ENCODE data around the gene ZBTB16. TPM values are rescaled to one million over a fixed set of nuclear protein-coding genes. Genes with fewer than 3 reads are reported as not detected.

The ZBTB16 gene
- total and polyA plus RNA-seq, 2 of the 13 experiments (the other 11 are each of a cell fraction or from before 2014, with no cell fraction given), result not detected

GRCh38 chr11:114051558-114051957 is 8.0 kb upstream of the ZBTB16 start (continued):
- no peak for TF ChIP-seq TIGD3 (CRISPR knock-in tag; IDR thresholded peaks at IDR 0.05; ENCODE audit: borderline replicate concordance)

- no peaks in the 10 kb centered on the region for H3K9me3 ChIP-seq (ENCODE audit: low read length)
- no peak for TF ChIP-seq GFI1 (CRISPR knock-in tag; IDR thresholded peaks at IDR 0.05; ENCODE audit: borderline replicate concordance)
- ATAC-seq (no peak), DNase-seq (ENCODE audit: low spot score) (no peak), FAIRE-seq (no peak)
- H3K4me2 ChIP-seq (ENCODE audit: low read depth, low read length), result no peak overlapping the region
- intact Hi-C loops (cut with micrococcal nuclease; ENCODE audit: unreplicated experiment) (no loop called here), in situ Hi-C loops (cut with HindIII; ENCODE audit: extremely low pct_ligation_motif_present, low pct_unique_long_range_greater_than_20kb) (no loop called here)
- H2AFZ ChIP-seq (ENCODE audit: low read length), result no peak overlapping the region
- H4K20me1 ChIP-seq (ENCODE audit: insufficient read depth, low read length), result no peaks in the 10 kb centered on the region
- no peaks in the 10 kb centered on the region for H3K79me2 ChIP-seq (ENCODE audit: insufficient read depth, low read length)
- no peak overlapping the region for H3K27ac ChIP-seq (ENCODE audit: extremely low read length, insufficient read depth, low read length)
- ChIA-PET POLR2A (no interaction called here), CTCF (ENCODE audit: low intra/inter-chr PET ratio, low total read pairs) (no interaction called here)
- H3K9ac ChIP-seq (ENCODE audit: insufficient read depth, low read depth, low read length), result no peak overlapping the region
- peaks cover 2 to 20% of the 10 kb centered on the region in 2 experiments; a peak in 2 of 5 replicates for H3K27me3 ChIP-seq (ENCODE audit: control insufficient read depth in 1 of 2, insufficient read depth in 2 of 2, low read length in 2 of 2)
- no peaks in the 10 kb centered on the region for H3K36me3 ChIP-seq (replicated peaks in 1 of 2; ENCODE audit: control insufficient read depth in 1 of 2, insufficient read depth in 2 of 2, low read length in 2 of 2)
- peaks cover 10% of the 10 kb centered on the region for H3K4me1 ChIP-seq (ENCODE audit: insufficient read depth, low read length)
- no peak overlapping the region for H3K4me3 ChIP-seq (replicated peaks in 1 of 3; ENCODE audit: insufficient read depth in 1 of 3, low read depth in 2 of 3, low read length in 3 of 3)
- 22% methylated on average over 4 of the region's 5 CpGs for WGBS (ENCODE audit: low lambda C conversion rate)
- BruUV-seq (replicated peaks), result no TSS peak
Measured at GRCh38 chr11:114052160-114052559, 7.4 kb upstream of the ZBTB16 start.

- BruUV-seq (replicated peaks), result no TSS peak
- no peak for FAIRE-seq
- H3K4me2 ChIP-seq (ENCODE audit: low read depth, low read length), result no peak overlapping the region
- WGBS (ENCODE audit: low lambda C conversion rate), result 11% methylated on average over 1 of the region's 2 CpGs
- DNase-seq (ENCODE audit: low spot score), result no peak
- peaks cover 10% of the 10 kb centered on the region for H3K4me1 ChIP-seq (ENCODE audit: insufficient read depth, low read length)
- H3K36me3 ChIP-seq (replicated peaks in 1 of 2; ENCODE audit: control insufficient read depth in 1 of 2, insufficient read depth in 2 of 2, low read length in 2 of 2), result no peaks in the 10 kb centered on the region
- in situ Hi-C loops (cut with HindIII; ENCODE audit: extremely low pct_ligation_motif_present, low pct_unique_long_range_greater_than_20kb) (no loop called here), intact Hi-C loops (cut with micrococcal nuclease; ENCODE audit: unreplicated experiment) (no loop called here)
- ChIA-PET POLR2A (no interaction called here), CTCF (ENCODE audit: low intra/inter-chr PET ratio, low total read pairs) (no interaction called here)
- H4K20me1 ChIP-seq (ENCODE audit: insufficient read depth, low read length), result no peaks in the 10 kb centered on the region
- H2AFZ ChIP-seq (ENCODE audit: low read length), result no peak overlapping the region
- H3K4me3 ChIP-seq (replicated peaks in 1 of 3; ENCODE audit: insufficient read depth in 1 of 3, low read depth in 2 of 3, low read length in 3 of 3), result no peak overlapping the region
- ATAC-seq, result no peak
- no peaks in the 10 kb centered on the region for H3K79me2 ChIP-seq (ENCODE audit: insufficient read depth, low read length)
- no peaks in the 10 kb centered on the region for H3K9me3 ChIP-seq (ENCODE audit: low read length)
- H3K27me3 ChIP-seq (ENCODE audit: control insufficient read depth in 1 of 2, insufficient read depth in 2 of 2, low read length in 2 of 2), result peaks cover 6 to 27% of the 10 kb centered on the region in 2 experiments; a peak in 4 of 5 replicates
- no peak overlapping the region for H3K9ac ChIP-seq (ENCODE audit: insufficient read depth, low read depth, low read length)
- H3K27ac ChIP-seq (ENCODE audit: extremely low read length, insufficient read depth, low read length), result no peak overlapping the region
- no peak for TF ChIP-seq ZNF282 (IDR thresholded peaks at IDR 0.05; ENCODE audit: partially characterized antibody)
- TF ChIP-seq MEIS2 (CRISPR knock-in tag; IDR thresholded peaks at IDR 0.05), result no peak
- TF ChIP-seq SRSF9 (IDR thresholded peaks at IDR 0.05; ENCODE audit: borderline replicate concordance, insufficient read depth, low read depth, low read length, poor library complexity, severe bottlenecking), result no peak
- no peak for TF ChIP-seq ATM (IDR thresholded peaks at IDR 0.05; ENCODE audit: borderline replicate concordance)
- TF ChIP-seq ZNF317 (CRISPR knock-in tag; IDR thresholded peaks at IDR 0.05), result no peak
- TF ChIP-seq HDAC2 (CRISPR knock-in tag; IDR thresholded peaks at IDR 0.05), result no peak
- TF ChIP-seq MAF1 (CRISPR knock-in tag; IDR thresholded peaks at IDR 0.05; ENCODE audit: borderline replicate concordance), result no peak
- TF ChIP-seq TCF12 (IDR thresholded peaks at IDR 0.05), result no peak
- no peak for TF ChIP-seq TCF12 (CRISPR knock-in tag; IDR thresholded peaks at IDR 0.05)
- TF ChIP-seq MED1 (CRISPR knock-in tag; IDR thresholded peaks at IDR 0.05), result no peak
- TF ChIP-seq TSC22D2 (CRISPR knock-in tag; IDR thresholded peaks at IDR 0.05; ENCODE audit: borderline replicate concordance), result no peak
- TF ChIP-seq CHD2 (IDR thresholded peaks at IDR 0.05; ENCODE audit: low read depth, low read length), result no peak
Measured at GRCh38 chr11:114053406-114053805, 6.1 kb upstream of the ZBTB16 start.

All from HepG2 (cell line).